ENCODE measurements around the gene IL19. TPM values are rescaled to one million over a fixed set of nuclear protein-coding genes. Genes with fewer than 3 reads are reported as not detected.

The IL19 gene
- total RNA-seq, 4 donors from 2014 or later = not detected

- Histone ChIP-seq H3K4me3 (no peak overlapping the region), H3K36me3 (no peaks in the 10 kb centered on the region), H3K4me1 (no peaks in the 10 kb centered on the region), H3K27ac (no peak overlapping the region), H3K9me3 (no peaks in the 10 kb centered on the region), H3K27me3 (peaks cover 0 to 4% of the 10 kb centered on the region in 2 donors)
- no peak for DNase-seq (ENCODE audit: low spot score in 2 of 2)
- no peak for TF ChIP-seq POLR2A (IDR thresholded peaks at IDR 0.05)
- TF ChIP-seq CTCF (IDR thresholded peaks at IDR 0.05) = no peak
- TF ChIP-seq EP300 (IDR thresholded peaks at IDR 0.05) = no peak
- WGBS, 2 donors = 89 to 94% methylated on average over 4 of the region's 4 CpGs
These were observed 31.8 kb downstream of the IL19 start for GRCh38 chr1:206802401-206802800.

- no peak for DNase-seq (ENCODE audit: low spot score in 2 of 2)
- 72 to 73% methylated on average over 8 of the region's 8 CpGs for WGBS, 2 donors
- H3K4me3 ChIP-seq = no peak overlapping the region
- TF ChIP-seq EP300 (IDR thresholded peaks at IDR 0.05) (no peak), CTCF (IDR thresholded peaks at IDR 0.05) (no peak), POLR2A (IDR thresholded peaks at IDR 0.05) (no peak)
- H3K36me3 ChIP-seq = no peaks in the 10 kb centered on the region
- H3K9me3 ChIP-seq = no peaks in the 10 kb centered on the region
- H3K4me1 ChIP-seq = no peaks in the 10 kb centered on the region
- H3K27me3 ChIP-seq = peaks cover 0 to 4% of the 10 kb centered on the region in 2 donors
- H3K27ac ChIP-seq = peak overlapping the region in 1 of 4 donors; percentile 47
These were observed 32.7 kb downstream of the IL19 start for GRCh38 chr1:206803221-206803730.

GRCh38 chr1:206804156-206804737 is 33.7 kb downstream of the IL19 start:
- no peak overlapping the region for H3K4me3 ChIP-seq
- 72 to 79% methylated on average over 1 of the region's 1 CpG for WGBS, 2 donors
- H3K36me3 ChIP-seq = no peaks in the 10 kb centered on the region
- H3K9me3 ChIP-seq = no peaks in the 10 kb centered on the region
- peaks cover 0 to 4% of the 10 kb centered on the region in 2 donors for H3K27me3 ChIP-seq
- peak overlapping the region in 1 of 4 donors; percentile 47 for H3K27ac ChIP-seq
- TF ChIP-seq EP300 (IDR thresholded peaks at IDR 0.05) (no peak), POLR2A (IDR thresholded peaks at IDR 0.05) (no peak), CTCF (IDR thresholded peaks at IDR 0.05) (no peak)
- no peak for DNase-seq (ENCODE audit: low spot score in 2 of 2)
- no peaks in the 10 kb centered on the region for H3K4me1 ChIP-seq

GRCh38 chr1:206805357-206805756 is 34.8 kb downstream of the IL19 start:
- Histone ChIP-seq H3K27me3 (peaks cover 0 to 4% of the 10 kb centered on the region in 2 donors), H3K9me3 (no peaks in the 10 kb centered on the region), H3K4me3 (no peak overlapping the region), H3K27ac (no peak overlapping the region), H3K4me1 (no peaks in the 10 kb centered on the region), H3K36me3 (no peaks in the 10 kb centered on the region)
- TF ChIP-seq CTCF (IDR thresholded peaks at IDR 0.05) (no peak), EP300 (IDR thresholded peaks at IDR 0.05) (no peak), POLR2A (IDR thresholded peaks at IDR 0.05) (no peak)
- WGBS, 2 donors = 32 to 59% methylated on average over 1 of the region's 1 CpG
- DNase-seq (ENCODE audit: low spot score in 2 of 2) = no peak

- peaks cover 0 to 13% (median 6%) of the 10 kb centered on the region in 4 donors for H3K9me3 ChIP-seq
- no peaks in the 10 kb centered on the region for H3K4me1 ChIP-seq
- 65 to 73% methylated on average over 2 of the region's 2 CpGs for WGBS, 2 donors
- no peak overlapping the region for H3K4me3 ChIP-seq
- no peaks in the 10 kb centered on the region for H3K36me3 ChIP-seq
- DNase-seq (ENCODE audit: low spot score in 2 of 2) = peak in 1 of 2 donors; percentile 22
- TF ChIP-seq POLR2A (IDR thresholded peaks at IDR 0.05) = no peak
- TF ChIP-seq CTCF (IDR thresholded peaks at IDR 0.05) = peak in 3 of 5 experiments; percentile 22 to 41 (median 24)
- no peak for TF ChIP-seq EP300 (IDR thresholded peaks at IDR 0.05)
- H3K27ac ChIP-seq = no peak overlapping the region
- peaks cover 0 to 4% of the 10 kb centered on the region in 2 donors for H3K27me3 ChIP-seq
These were observed 38.0 kb downstream of the IL19 start for GRCh38 chr1:206808615-206809014.
